HG03060 (cell line): ENCODE measurements around the gene PLEKHM2.

Source experiments
- ATAC-seq: cut with Tn5 transposase; IDR thresholded peaks from one replicate; pipeline ENCODE4 v1.9.1; 2021; ENCODE audit warnings: low read depth, moderate number of reproducible peaks; ENCODE audit not compliant: unreplicated experiment

The PLEKHM2 gene

GRCh38 chr1:15755646-15756040 is 71.5 kb downstream of the PLEKHM2 start:
- no peak for ATAC-seq

- ATAC-seq: no peak
These were observed 72.3 kb downstream of the PLEKHM2 start for GRCh38 chr1:15756143-15757015.

DNA sequence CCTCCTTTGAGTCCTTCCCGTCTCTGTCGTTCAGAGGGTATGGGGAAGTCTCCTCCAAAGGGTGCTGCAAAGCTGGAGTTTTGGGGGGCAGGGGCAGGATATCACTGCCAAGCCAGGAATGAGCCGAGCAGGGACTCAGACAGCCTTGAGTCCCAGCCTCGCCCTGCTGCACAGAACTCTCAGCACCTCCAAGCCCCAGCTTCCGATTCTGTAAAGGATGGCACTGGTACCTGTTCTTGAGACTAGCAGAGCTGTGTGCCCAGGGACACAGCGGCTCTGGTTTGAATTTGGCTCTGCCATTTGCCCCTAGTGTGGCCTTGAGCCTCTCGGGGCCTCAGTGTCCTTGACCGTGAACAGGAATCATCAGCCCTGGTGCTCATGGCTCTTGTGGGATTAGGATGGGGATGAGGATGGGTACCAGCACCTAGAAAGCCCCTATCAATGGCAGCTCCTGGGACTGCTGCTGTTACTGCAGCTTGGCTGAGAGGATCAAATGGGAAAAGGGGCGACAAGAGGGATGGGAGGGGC is 73.0 kb downstream of the PLEKHM2 start:
- no peak for ATAC-seq

DNA sequence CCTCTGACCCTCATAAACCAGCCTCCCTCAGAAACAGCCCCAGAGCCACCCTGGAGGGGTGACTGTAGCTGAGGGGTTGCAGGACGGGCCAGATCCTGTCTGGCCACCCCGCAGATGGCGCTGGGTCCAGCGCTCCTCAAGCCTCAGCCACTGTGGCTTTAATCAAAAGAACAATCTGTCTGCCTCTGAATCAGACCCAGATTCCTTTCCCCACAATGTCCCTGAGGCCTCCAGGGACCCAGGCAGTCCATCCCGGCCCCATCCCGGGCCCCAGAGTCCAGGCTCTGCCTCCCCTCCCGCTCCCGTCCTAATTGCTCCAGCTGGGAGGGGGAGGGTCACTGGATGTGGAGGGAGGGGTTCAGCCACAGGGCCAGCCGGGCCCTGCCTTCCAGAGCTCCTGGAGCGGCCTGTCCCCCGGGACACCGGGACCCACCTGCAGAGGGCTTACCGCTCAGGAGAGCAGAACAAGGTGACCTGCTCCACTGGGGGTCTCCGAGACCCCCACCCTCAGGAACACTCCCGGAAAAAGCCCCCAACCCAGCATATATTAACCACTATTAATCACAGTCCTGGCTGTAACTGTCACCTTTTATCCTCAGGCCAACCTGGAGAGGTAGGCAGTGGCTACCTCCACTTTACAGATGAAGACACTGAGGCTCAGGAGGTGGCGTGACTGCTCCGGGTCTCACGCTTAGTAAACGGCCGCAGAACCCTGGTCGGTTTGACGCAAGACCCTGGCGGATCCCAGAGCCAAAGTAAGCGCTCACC is 73.6 kb downstream of the PLEKHM2 start:
- ATAC-seq: no peak

DNA sequence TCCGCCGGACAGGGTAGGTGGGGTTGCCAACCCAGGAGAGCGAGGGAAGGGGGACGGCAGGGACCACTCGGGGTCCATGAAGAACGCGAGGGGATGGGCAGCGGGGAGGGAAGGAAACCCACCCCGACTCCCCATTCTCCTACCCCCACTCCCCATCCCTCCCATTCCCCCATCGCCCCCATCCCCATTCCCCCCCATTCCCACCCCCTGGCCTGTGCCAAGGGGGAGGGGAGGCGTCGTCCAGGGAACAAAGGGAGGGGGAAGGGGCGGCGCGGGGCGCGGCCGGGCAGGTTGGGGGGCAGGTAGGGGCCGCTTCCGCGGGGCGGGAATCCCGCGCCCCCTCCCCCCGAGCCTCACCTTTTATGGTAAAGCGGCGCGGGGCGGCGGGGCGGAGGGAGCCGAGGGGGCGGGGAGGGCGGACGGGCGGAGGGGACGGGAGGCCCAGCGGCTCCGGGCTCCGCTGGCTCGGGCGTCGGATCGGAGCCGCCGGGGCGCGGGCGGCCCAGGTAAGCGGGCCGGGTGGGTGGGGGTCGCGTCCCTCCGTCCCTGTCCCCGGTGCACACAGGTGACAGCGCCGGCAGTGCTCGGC is 74.3 kb downstream of the PLEKHM2 start, which contains the start of gene FBLIM1:
FBLIM1 (plus strand) TSS at position 453 of the 589 bp plus-strand sequence. CDS start 6,189 bp downstream, outside the sequence.
- ATAC-seq: no peak

- no peak for ATAC-seq
These were observed 75.0 kb downstream of the PLEKHM2 start for GRCh38 chr1:15758953-15759661.

DNA sequence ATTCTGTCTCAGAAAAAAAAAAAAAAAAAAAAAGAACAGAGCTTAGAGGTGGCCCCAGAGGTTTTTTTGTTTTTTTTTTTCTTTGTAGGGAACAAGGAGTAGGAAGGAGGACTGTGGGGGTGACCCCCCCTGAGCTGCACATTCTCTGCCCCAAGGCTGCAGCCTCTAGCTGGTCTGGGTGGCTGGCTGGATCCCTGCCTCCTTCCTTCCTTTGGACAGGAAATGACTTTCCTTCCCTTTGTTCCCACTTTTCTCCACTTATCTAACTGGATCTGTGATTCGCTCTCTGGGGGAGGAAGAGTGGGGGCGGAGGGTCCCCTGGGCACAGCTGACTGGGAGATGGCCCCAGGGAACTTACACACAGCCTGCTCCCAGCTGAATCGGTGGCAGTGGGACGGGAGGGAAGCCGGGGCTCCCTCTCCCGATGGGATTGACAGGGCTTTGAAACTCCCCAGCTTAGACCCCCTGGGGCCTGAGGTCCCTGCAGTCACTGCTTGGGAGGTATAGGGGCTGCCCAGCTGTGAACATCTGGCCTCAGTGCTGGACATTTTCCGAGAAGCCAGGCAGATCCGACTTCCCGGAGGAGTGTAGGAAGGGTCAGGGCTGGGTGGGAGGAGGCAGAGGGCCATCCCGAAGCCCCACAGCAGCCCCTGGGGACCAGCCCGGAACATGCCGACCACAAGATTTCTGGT is 76.5 kb downstream of the PLEKHM2 start:
- ATAC-seq: no peak

DNA sequence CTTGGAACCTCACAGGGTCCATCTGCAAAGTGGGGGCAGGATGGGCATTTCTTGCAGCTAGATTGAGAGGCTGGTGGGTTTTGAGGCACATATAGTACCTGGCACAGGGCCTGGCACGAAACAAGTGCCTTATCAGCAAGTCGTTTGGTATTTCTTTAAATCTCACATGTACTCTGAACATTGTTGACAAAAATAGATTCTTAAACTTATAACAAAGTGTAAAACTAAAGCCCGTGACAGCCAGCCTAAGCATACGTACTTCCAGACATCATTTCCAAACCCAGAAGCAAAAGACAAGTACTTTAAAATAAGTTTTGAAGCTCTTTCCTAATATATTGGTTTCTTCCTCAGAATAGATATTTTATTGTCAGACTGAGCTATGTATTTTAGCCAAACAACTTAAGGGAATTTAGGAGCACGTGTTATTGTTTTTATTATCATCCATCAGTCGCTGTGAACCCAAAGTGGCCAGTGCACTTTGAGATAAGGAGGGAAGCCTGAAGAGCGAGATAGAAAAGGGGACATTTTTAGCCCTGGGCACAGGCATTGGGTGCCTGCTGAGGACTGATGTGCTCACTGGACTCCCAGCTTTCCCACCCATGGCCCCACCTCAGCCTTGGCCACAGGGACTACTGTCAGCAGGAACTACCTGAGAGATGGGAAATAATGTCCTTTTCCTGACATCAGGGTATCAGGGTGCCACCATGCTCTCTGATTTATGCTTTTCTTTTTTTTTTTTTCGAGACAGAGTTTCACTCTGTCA is 77.4 kb downstream of the PLEKHM2 start:
- ATAC-seq: no peak

- no peak for ATAC-seq
These were observed 78.4 kb downstream of the PLEKHM2 start for GRCh38 chr1:15762546-15762945.

DNA sequence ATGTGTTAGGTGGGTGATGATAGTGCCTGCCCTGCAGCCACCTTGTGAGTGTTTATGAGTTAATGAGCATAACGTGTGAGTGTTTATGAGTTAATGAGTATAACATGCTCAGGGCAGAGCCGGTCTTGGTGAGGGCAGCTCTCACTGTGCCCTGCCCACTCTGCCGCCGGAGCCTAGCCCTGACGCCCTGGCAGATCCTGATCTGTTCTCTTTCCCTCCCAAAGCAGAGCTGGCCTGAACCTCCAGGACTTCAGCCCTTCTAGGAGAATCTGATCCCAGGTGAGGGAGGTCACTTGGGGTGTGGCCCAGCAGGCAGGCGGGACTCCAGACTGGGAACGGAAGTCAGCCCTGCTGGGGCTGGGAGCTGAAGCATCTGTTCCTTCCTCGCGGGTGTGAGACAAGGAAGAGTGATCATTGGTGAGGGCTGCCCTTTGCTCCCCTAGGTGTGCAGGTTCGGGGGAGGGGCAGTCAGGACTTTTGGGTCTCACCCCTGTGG is 80.2 kb downstream of the PLEKHM2 start:
- no peak for ATAC-seq

- ATAC-seq: no peak
These were observed 80.8 kb downstream of the PLEKHM2 start for GRCh38 chr1:15764890-15765289.

- ATAC-seq: no peak
These were observed 81.5 kb downstream of the PLEKHM2 start for GRCh38 chr1:15765495-15766194.

GRCh38 chr1:15767941-15768340 is 83.8 kb downstream of the PLEKHM2 start:
- ATAC-seq: no peak

GRCh38 chr1:15768388-15768787 is 84.3 kb downstream of the PLEKHM2 start:
- ATAC-seq: no peak

DNA sequence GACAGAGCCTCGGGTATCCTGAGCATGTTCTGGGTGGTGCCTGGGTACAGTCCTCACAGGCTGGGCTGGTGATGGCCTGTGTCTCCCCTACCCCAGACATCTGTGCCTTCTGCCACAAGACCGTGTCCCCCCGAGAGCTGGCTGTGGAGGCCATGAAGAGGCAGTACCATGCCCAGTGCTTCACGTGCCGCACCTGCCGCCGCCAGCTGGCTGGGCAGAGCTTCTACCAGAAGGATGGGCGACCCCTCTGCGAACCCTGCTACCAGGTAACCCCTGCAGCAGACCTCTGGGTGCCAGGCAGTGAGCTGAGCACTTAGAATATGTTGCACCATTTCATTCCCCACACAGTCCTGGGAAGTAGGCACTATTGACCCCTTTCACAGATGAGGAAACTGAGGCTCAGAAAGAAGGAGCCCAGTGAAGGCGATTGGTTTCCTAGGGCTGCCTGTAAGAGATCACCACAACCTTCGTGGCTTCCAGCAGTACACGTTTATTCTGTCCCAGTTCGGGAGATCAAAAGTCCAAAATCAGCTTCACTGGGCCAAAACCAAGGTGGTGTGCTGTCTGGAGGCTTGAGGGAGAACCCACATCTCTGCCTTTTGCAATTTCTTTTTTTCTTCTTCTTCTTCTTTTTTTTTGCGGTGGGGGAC is 86.3 kb downstream of the PLEKHM2 start:
- ATAC-seq: no peak

GRCh38 chr1:15771836-15772515 is 87.9 kb downstream of the PLEKHM2 start:
- ATAC-seq: no peak

- ATAC-seq: no peak
These were observed 91.6 kb downstream of the PLEKHM2 start for GRCh38 chr1:15775706-15776105.
